Measurements from ENCODE around the gene RGS9BP. TPM values are rescaled to one million over a fixed set of nuclear protein-coding genes. Genes with fewer than 3 reads are reported as not detected.

Gene RGS9BP
- total and polyA plus RNA-seq, 2 of the 13 experiments (the other 11 are each of a cell fraction or from before 2014, with no cell fraction given) = 0.01 TPM; not detected in 1

DNA sequence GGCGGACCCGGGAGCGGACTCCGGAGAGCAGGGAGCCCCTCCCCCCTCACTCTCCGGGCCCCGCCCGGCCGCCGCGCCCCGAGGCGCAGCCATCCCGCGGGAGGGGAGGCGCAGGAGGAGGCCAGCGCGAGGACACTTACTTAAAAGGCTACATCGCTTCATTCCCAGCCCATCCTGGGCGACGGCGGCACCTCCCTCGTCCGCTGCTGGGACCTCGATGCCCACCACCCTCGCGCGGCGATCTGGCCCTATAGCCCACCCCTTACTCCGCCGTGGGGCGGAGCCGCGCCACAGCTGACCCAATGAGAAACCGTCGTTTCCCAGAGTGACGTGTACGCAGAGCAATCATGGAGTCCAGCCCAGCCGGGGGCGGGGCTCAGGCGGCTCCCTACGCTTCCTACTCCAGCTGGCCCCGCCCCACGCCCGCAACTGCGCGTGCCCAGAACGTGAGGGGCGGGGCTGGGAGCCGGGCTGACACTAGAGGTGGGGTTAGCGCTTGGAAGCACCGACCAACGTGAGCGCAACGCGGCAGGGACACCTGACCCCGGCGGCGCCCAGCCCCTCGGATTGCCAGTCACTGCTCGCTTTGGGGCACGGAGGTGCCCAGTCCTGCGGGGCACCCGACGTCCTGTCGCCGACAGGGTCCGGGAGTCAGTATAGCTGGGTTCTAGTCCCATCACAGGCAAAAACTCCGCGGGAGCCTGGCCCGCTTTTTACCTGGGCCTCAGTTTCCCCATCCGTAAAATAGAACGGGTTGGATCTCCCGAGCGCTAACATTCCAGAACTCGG, 523 bp upstream of the RGS9BP start, which contains the start of gene ANKRD27 (continued):
- TF ChIP-seq, protein P1, sequence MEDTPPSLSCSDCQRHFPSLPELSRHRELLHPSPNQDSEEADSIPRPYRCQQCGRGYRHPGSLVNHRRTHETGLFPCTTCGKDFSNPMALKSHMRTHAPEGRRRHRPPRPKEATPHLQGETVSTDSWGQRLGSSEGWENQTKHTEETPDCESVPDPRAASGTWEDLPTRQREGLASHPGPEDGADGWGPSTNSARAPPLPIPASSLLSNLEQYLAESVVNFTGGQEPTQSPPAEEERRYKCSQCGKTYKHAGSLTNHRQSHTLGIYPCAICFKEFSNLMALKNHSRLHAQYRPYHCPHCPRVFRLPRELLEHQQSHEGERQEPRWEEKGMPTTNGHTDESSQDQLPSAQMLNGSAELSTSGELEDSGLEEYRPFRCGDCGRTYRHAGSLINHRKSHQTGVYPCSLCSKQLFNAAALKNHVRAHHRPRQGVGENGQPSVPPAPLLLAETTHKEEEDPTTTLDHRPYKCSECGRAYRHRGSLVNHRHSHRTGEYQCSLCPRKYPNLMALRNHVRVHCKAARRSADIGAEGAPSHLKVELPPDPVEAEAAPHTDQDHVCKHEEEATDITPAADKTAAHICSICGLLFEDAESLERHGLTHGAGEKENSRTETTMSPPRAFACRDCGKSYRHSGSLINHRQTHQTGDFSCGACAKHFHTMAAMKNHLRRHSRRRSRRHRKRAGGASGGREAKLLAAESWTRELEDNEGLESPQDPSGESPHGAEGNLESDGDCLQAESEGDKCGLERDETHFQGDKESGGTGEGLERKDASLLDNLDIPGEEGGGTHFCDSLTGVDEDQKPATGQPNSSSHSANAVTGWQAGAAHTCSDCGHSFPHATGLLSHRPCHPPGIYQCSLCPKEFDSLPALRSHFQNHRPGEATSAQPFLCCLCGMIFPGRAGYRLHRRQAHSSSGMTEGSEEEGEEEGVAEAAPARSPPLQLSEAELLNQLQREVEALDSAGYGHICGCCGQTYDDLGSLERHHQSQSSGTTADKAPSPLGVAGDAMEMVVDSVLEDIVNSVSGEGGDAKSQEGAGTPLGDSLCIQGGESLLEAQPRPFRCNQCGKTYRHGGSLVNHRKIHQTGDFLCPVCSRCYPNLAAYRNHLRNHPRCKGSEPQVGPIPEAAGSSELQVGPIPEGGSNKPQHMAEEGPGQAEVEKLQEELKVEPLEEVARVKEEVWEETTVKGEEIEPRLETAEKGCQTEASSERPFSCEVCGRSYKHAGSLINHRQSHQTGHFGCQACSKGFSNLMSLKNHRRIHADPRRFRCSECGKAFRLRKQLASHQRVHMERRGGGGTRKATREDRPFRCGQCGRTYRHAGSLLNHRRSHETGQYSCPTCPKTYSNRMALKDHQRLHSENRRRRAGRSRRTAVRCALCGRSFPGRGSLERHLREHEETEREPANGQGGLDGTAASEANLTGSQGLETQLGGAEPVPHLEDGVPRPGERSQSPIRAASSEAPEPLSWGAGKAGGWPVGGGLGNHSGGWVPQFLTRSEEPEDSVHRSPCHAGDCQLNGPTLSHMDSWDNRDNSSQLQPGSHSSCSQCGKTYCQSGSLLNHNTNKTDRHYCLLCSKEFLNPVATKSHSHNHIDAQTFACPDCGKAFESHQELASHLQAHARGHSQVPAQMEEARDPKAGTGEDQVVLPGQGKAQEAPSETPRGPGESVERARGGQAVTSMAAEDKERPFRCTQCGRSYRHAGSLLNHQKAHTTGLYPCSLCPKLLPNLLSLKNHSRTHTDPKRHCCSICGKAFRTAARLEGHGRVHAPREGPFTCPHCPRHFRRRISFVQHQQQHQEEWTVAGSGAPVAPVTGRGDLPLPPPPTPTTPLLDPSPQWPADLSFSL (CRISPR knock-in tag; IDR thresholded peaks at IDR 0.05) = no peak
- TF ChIP-seq ZNF407 (CRISPR knock-in tag; IDR thresholded peaks at IDR 0.05; ENCODE audit: not compliant biosample characterization) (no peak), RAD51 (IDR thresholded peaks at IDR 0.05; ENCODE audit: borderline replicate concordance) (no peak; the same call in 1 of the 2 replicates), DBP (CRISPR knock-in tag; IDR thresholded peaks at IDR 0.05; ENCODE audit: not compliant biosample characterization) (peak; percentile 78), NR2F1 (CRISPR knock-in tag; IDR thresholded peaks at IDR 0.05) (no peak), MEF2D (CRISPR knock-in tag; IDR thresholded peaks at IDR 0.05) (no peak), REXO4 (CRISPR knock-in tag; IDR thresholded peaks at IDR 0.05; ENCODE audit: borderline replicate concordance) (no peak), NR1H2 (CRISPR knock-in tag; IDR thresholded peaks at IDR 0.05; ENCODE audit: borderline replicate concordance, low read depth) (0 out of 2 replicates have a peak, but pooled peaks have one; percentile 15), NBN (conservative IDR thresholded peaks at IDR 0.05) (no peak)
- TF ChIP-seq, protein P2, sequence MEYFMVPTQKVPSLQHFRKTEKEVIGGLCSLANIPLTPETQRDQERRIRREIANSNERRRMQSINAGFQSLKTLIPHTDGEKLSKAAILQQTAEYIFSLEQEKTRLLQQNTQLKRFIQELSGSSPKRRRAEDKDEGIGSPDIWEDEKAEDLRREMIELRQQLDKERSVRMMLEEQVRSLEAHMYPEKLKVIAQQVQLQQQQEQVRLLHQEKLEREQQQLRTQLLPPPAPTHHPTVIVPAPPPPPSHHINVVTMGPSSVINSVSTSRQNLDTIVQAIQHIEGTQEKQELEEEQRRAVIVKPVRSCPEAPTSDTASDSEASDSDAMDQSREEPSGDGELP (IDR thresholded peaks at IDR 0.05; ENCODE audit: borderline replicate concordance, low read depth) = peak; percentile 55; the same call in 1 of the 2 replicates

All from HepG2 (cell line).